H9 (cell line): ENCODE measurements around the gene CDK14. TPM values are rescaled to one million over a fixed set of nuclear protein-coding genes. Genes with fewer than 3 reads are reported as not detected.

Experiments used
- DNase-seq: peaks from one replicate; pipeline ENCODE4 v3.0.0-alpha.2; 2017
- H2AFZ ChIP-seq: one replicate; pipeline ENCODE4 v1.6.1; 2013; ENCODE audit warnings: mild to moderate bottlenecking, low read length, control low read depth, moderate library complexity
- H2AK5ac ChIP-seq: 2 replicates; pipeline ENCODE4 v1.6.1; 2013; ENCODE audit warnings: low read length, control low read depth, mixed read lengths; ENCODE audit not compliant: insufficient read length
- H2BK120ac ChIP-seq: one replicate; pipeline ENCODE4 v1.6.1; 2013; ENCODE audit warnings: low read depth, mild to moderate bottlenecking, low read length, control low read depth, inconsistent platforms; ENCODE audit not compliant: poor library complexity, severe bottlenecking
- H2BK12ac ChIP-seq: 2 replicates; pipeline ENCODE4 v1.6.1; 2013; ENCODE audit warnings: low read length, control low read depth, mixed read lengths, low read depth; ENCODE audit not compliant: insufficient read length
- H2BK15ac ChIP-seq: 2 replicates; pipeline ENCODE4 v1.6.1; 2013; ENCODE audit warnings: low read depth, low read length, control low read depth
- H2BK20ac ChIP-seq: one replicate; pipeline ENCODE4 v1.6.1; 2013; ENCODE audit warnings: low read depth, mild to moderate bottlenecking, low read length, control low read depth, inconsistent platforms; ENCODE audit not compliant: poor library complexity, severe bottlenecking
- H2BK5ac ChIP-seq: 2 replicates; pipeline ENCODE4 v1.6.1; 2013; ENCODE audit warnings: low read length, control low read depth, mixed read lengths; ENCODE audit not compliant: insufficient read length
- H3K14ac ChIP-seq: 2 replicates; pipeline ENCODE4 v1.6.1; 2013; ENCODE audit warnings: low read length, control low read depth; ENCODE audit not compliant: insufficient read depth
- H3K18ac ChIP-seq: 2 replicates; pipeline ENCODE4 v1.6.1; 2013; ENCODE audit warnings: low read depth, mild to moderate bottlenecking, mixed read lengths, low read length, control low read depth; ENCODE audit not compliant: insufficient read length
- H3K23ac ChIP-seq: 2 replicates; pipeline ENCODE4 v1.6.1; 2013; ENCODE audit warnings: low read length, control low read depth, mixed read lengths, low read depth; ENCODE audit not compliant: insufficient read length
- H3K23me2 ChIP-seq: 2 replicates; pipeline ENCODE4 v1.6.1; 2013; ENCODE audit warnings: low read depth, mild to moderate bottlenecking, mixed read lengths, low read length, control low read depth; ENCODE audit not compliant: insufficient read length, poor library complexity, severe bottlenecking
- H3K27ac ChIP-seq: 2 replicates; pipeline ENCODE4 v1.5.1; 2013; ENCODE audit warnings: low read length, control low read depth, mixed read lengths, low read depth; ENCODE audit not compliant: insufficient read length
- H3K27me3 ChIP-seq: 2 replicates; pipeline ENCODE4 v1.6.1; 2013; ENCODE audit warnings: low read length, control low read depth, inconsistent platforms; ENCODE audit not compliant: insufficient read depth
- H3K4ac ChIP-seq: 2 replicates; pipeline ENCODE4 v1.6.1; 2013; ENCODE audit warnings: low read depth, mild to moderate bottlenecking, control low read depth, inconsistent platforms, low read length, moderate library complexity
- H3K4me1 ChIP-seq: 2 replicates; pipeline ENCODE4 v1.6.1; 2013; ENCODE audit warnings: low read length, control low read depth, inconsistent platforms; ENCODE audit not compliant: insufficient read depth
- H3K4me2 ChIP-seq: 2 replicates; pipeline ENCODE4 v1.6.1; 2013; ENCODE audit warnings: low read length, control low read depth, mixed read lengths; ENCODE audit not compliant: insufficient read length, insufficient read depth
- H3K56ac ChIP-seq: 2 replicates; pipeline ENCODE4 v1.6.1; 2013; ENCODE audit warnings: low read depth, mild to moderate bottlenecking, mixed read lengths, low read length, control low read depth; ENCODE audit not compliant: insufficient read length
- H3K79me1 ChIP-seq: 2 replicates; pipeline ENCODE4 v1.6.1; 2013; ENCODE audit warnings: low read depth, mild to moderate bottlenecking, moderate library complexity, low read length, control low read depth, inconsistent platforms; ENCODE audit not compliant: insufficient read depth, poor library complexity, severe bottlenecking
- H3K79me2 ChIP-seq: 2 replicates; pipeline ENCODE4 v1.6.1; 2013; ENCODE audit warnings: low read length, control low read depth, inconsistent platforms; ENCODE audit not compliant: insufficient read depth
- H3K9ac ChIP-seq: 2 replicates; pipeline ENCODE4 v1.6.1; 2013; ENCODE audit warnings: low read length, control low read depth, mixed read lengths; ENCODE audit not compliant: insufficient read length; ENCODE audit errors: extremely low read depth
- H3K9me3 ChIP-seq: one replicate; pipeline ENCODE4 v1.6.1; 2013; ENCODE audit warnings: low read depth, low read length, inconsistent platforms; ENCODE audit not compliant: control insufficient read depth
- H3T11ph ChIP-seq: one replicate; pipeline ENCODE4 v1.6.1; 2013; ENCODE audit warnings: mild to moderate bottlenecking, low read length, control low read depth, inconsistent platforms
- H4K20me1 ChIP-seq: one replicate; pipeline ENCODE4 v1.6.1; 2013; ENCODE audit not compliant: control insufficient read depth, insufficient read length, insufficient read depth
- H4K5ac ChIP-seq: 2 replicates; pipeline ENCODE4 v1.6.1; 2013; ENCODE audit warnings: low read depth, mild to moderate bottlenecking, mixed read lengths, low read length, control low read depth; ENCODE audit not compliant: insufficient read length
- H4K8ac ChIP-seq: replicated peaks from 2 replicates; pipeline ENCODE4 v1.6.1; 2013; ENCODE audit warnings: low read length, control low read depth, mixed read lengths, low read depth; ENCODE audit not compliant: insufficient read length
- H4K91ac ChIP-seq: 2 replicates; pipeline ENCODE4 v1.6.1; 2013; ENCODE audit warnings: low read depth, mild to moderate bottlenecking, moderate library complexity, mixed read lengths, low read length, control low read depth; ENCODE audit not compliant: insufficient read length
- H3K27ac Mint-ChIP-seq, 3 experiments: 2 replicates in 2 of 3; 3 replicates in 1 of 3; pipeline ENCODE4 v1.8.0; 2020 to 2021; ENCODE audit warnings: mixed read lengths in 3 of 3, mild to moderate bottlenecking in 1 of 3, moderate library complexity in 1 of 3
- H3K27me3 Mint-ChIP-seq: 2 replicates; pipeline ENCODE4 v1.8.0; 2021; ENCODE audit warnings: low read depth, mild to moderate bottlenecking, moderate library complexity, mixed read lengths
- H3K36me3 Mint-ChIP-seq, 3 experiments: 2 replicates in 2 of 3; 3 replicates in 1 of 3; pipeline ENCODE4 v1.8.0; 2020 to 2021; ENCODE audit warnings: low read depth in 3 of 3, mixed read lengths in 3 of 3; ENCODE audit not compliant: insufficient read depth in 1 of 3
- H3K4me1 Mint-ChIP-seq, 2 experiments: 2 replicates each; pipeline ENCODE4 v1.8.0; 2020; ENCODE audit warnings: mixed read lengths in 2 of 2
- H3K4me3 Mint-ChIP-seq, 2 experiments: 2 replicates in 1 of 2; 3 replicates in 1 of 2; pipeline ENCODE4 v1.8.0; 2020 to 2021; ENCODE audit warnings: mild to moderate bottlenecking in 2 of 2, mixed read lengths in 2 of 2, moderate library complexity in 1 of 2
- H3K9me3 Mint-ChIP-seq, 2 experiments: 2 replicates in 1 of 2; 3 replicates in 1 of 2; pipeline ENCODE4 v1.8.0; 2020; ENCODE audit warnings: mild to moderate bottlenecking in 2 of 2, mixed read lengths in 2 of 2, moderate library complexity in 1 of 2
- CTCF ChIP-seq: fragments of 200-600 bp; sonication (generic); conservative IDR thresholded peaks from 3 replicates; pipeline ENCODE4 v1.8.0; 2021; ENCODE audit warnings: antibody characterized with exemption, mild to moderate bottlenecking
- WGBS: extraction: QIAGEN DNeasy Blood & Tissue Kit; methylation state at CpG from one replicate; pipeline ENCODE4 v1.1.7; 2013; ENCODE audit warnings: missing lambda C conversion rate, low lambda C conversion rate, mixed read lengths; ENCODE audit not compliant: insufficient read length; ENCODE audit errors: extremely low coverage; 5-methylcytosine and 5-hydroxymethylcytosine counted together
- total RNA-seq: library from RNA; stranded (reverse); gene quantifications from 2 replicates; pipeline ENCODE4 v1.2.1, GENCODE V29; 2021

The CDK14 gene
- total RNA-seq, 1 experiment from 2014 or later, result 23.9 TPM

GRCh38 chr7:90839316-90839715, 243.2 kb downstream of the CDK14 start:
- Histone ChIP-seq H4K8ac (no peak overlapping the region), H2AFZ (no peak overlapping the region), H4K20me1 (no peaks in the 10 kb centered on the region), H3T11ph (no peak overlapping the region), H3K9me3 (no peaks in the 10 kb centered on the region), H4K91ac (no peak overlapping the region), H3K14ac (no peak overlapping the region), H3K18ac (no peak overlapping the region), H3K23me2 (no peaks in the 10 kb centered on the region), H3K27ac (no peak overlapping the region), H2AK5ac (no peak overlapping the region), H3K23ac (no peak overlapping the region), H3K27me3 (no peaks in the 10 kb centered on the region), H3K79me1 (no peaks in the 10 kb centered on the region), H2BK15ac (no peak overlapping the region), H2BK20ac (no peak overlapping the region), H3K9ac (no peak overlapping the region), H2BK12ac (no peak overlapping the region), H3K56ac (no peak overlapping the region), H2BK5ac (no peak overlapping the region), H4K5ac (no peak overlapping the region), H3K4me2 (no peak overlapping the region), H3K4me1 (no peaks in the 10 kb centered on the region), H3K4ac (no peak overlapping the region), H3K79me2 (no peaks in the 10 kb centered on the region), H2BK120ac (no peak overlapping the region)
- no peak overlapping the region for H3K4me3 Mint-ChIP-seq
- WGBS, result no CpG with 5 or more reads among the region's 1 CpG
- H3K36me3 Mint-ChIP-seq, result peaks cover 16 to 19% (median 19%) of the 10 kb centered on the region in 3 experiments
- no peak for DNase-seq
- H3K4me1 Mint-ChIP-seq, result peaks cover 8 to 15% of the 10 kb centered on the region in 2 experiments
- H3K27me3 Mint-ChIP-seq, result no peaks in the 10 kb centered on the region
- no peak for TF ChIP-seq CTCF
- H3K9me3 Mint-ChIP-seq, result peaks cover 15 to 18% of the 10 kb centered on the region in 2 experiments; a peak in 4 of 5 replicates
- H3K27ac Mint-ChIP-seq, result no peak overlapping the region
